Stimulated activated memory B cell treated with anti-CD40 and anti-IgM and Interleukin-4, amounts not matched to agents 10 μg/mL and 1 μg/mL and 100 μg/mL, for 72 hours (primary cell): ENCODE results near the gene FTCD.
"Not testable (repeated sequence)": the region's sequence is repeated elsewhere in the genome, so short reads cannot be mapped to it uniquely, and the experiment has no call there.

Experiments
- ATAC-seq: fragments of 150-1000 bp; cut with Tn5 transposase; 2 replicates; pipeline ENCODE4 v1.10.0; 2021
- H3K27ac Mint-ChIP-seq: one replicate; pipeline ENCODE4 v1.8.0; 2022; ENCODE audit warnings: mild to moderate bottlenecking, mixed read lengths
- H3K27me3 Mint-ChIP-seq: one replicate; pipeline ENCODE4 v1.8.0; 2022; ENCODE audit warnings: mixed read lengths
- H3K36me3 Mint-ChIP-seq: one replicate; pipeline ENCODE4 v1.8.0; 2022; ENCODE audit warnings: mixed read lengths
- H3K4me1 Mint-ChIP-seq: one replicate; pipeline ENCODE4 v1.8.0; 2022; ENCODE audit warnings: mixed read lengths
- H3K4me3 Mint-ChIP-seq: one replicate; pipeline ENCODE4 v1.8.0; 2022; ENCODE audit warnings: mild to moderate bottlenecking, moderate library complexity, mixed read lengths
- H3K9me3 Mint-ChIP-seq: one replicate; pipeline ENCODE4 v1.8.0; 2022; ENCODE audit warnings: mixed read lengths

FTCD gene

DNA sequence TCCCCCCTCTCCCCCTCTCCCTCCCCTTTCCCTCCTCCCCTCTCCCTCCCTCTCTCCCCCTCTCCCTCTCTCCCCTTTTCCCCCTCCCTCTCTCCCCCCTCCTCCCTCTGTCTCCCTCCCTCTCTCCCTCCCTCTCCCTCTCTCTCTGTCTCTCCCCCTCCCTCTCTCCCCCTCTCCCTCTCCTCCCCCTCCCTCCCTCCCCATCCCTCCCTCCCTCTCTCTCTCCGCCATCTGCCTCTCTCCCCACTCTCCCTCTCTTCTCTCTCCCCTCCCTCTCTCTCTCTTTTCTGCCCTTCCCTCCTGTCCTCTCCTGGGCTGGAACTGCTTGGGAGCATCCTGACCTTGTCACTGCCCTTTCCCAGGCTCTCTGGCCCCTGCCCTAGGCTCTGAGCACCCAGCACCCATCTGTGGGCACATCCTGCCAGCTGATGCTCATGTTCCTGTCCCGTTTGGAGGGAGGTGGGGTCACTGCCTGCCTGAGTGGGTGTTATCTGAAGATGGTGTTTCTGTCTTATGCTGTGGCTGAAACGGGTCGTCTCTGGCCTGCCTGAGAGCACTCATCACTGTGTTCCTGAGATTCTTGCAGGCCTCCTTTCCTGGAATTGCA, 10.8 kb downstream of the FTCD start:
- Mint-ChIP-seq H3K27me3 (no peaks in the 10 kb centered on the region), H3K36me3 (no peaks in the 10 kb centered on the region), H3K9me3 (no peaks in the 10 kb centered on the region), H3K4me3 (peak overlapping the region; percentile 30), H3K4me1 (peaks cover 15% of the 10 kb centered on the region), H3K27ac (peak overlapping the region; percentile 95)
- no peak for ATAC-seq

- Mint-ChIP-seq H3K4me3 (no peak overlapping the region), H3K4me1 (peaks cover 15% of the 10 kb centered on the region), H3K27me3 (peaks cover 3% of the 10 kb centered on the region), H3K9me3 (no peaks in the 10 kb centered on the region), H3K36me3 (no peaks in the 10 kb centered on the region), H3K27ac (peak overlapping the region; percentile 95)
- ATAC-seq: no peak
Observed at GRCh38 chr21:46142582-46143473, 12.6 kb downstream of the FTCD start.

DNA sequence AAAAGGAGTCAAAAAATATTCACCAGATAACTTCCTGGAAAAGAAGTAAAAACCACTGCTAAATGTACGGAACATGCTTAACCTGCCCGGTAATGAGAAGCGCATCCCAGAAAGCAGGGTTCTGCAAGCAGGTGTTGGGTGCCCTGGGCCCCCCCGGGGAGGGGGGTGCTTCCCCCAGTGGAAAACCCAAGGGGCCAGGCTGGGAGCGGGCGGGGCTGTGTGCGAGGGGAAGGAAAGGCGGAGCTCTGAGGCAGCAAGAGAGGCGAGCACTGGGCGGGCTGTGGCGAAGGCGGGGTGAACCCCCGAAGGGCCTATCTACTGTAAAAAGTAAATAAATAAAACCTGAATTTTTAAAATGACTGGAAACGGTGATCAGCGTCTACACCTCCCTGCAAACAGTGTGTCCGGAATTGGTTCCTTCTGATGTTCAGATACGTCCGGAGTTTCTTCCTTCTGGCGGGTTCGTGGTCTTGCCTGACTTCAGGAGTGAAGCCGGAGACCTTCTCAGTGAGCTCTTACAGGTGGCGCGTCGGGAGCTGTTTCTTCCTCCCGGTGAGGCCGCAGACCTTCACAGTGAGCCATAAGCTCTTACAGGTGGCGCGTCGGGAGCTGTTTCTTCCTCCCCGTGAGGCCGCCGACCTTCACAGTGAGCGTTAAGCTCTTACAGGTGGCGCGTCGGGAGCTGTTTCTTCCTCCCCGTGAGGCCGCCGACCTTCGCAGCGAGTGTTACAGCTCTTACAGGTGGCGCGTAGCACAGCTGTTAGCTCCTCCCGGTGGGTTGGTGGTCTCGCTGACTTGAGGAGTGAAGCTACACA, 13.4 kb downstream of the FTCD start:
- no peak for ATAC-seq
- H3K4me1 Mint-ChIP-seq: peaks cover 15% of the 10 kb centered on the region
- H3K27me3 Mint-ChIP-seq: peaks cover 12% of the 10 kb centered on the region
- no peak overlapping the region for H3K27ac Mint-ChIP-seq
- H3K9me3 Mint-ChIP-seq: no peaks in the 10 kb centered on the region
- no peaks in the 10 kb centered on the region for H3K36me3 Mint-ChIP-seq
- H3K4me3 Mint-ChIP-seq: no peak overlapping the region

GRCh38 chr21:46140352-46141003, 14.9 kb downstream of the FTCD start:
- Mint-ChIP-seq H3K4me1 (peaks cover 15% of the 10 kb centered on the region), H3K27me3 (peaks cover 26% of the 10 kb centered on the region)
- ATAC-seq, H3K36me3 Mint-ChIP-seq, H3K27ac Mint-ChIP-seq, H3K4me3 Mint-ChIP-seq, H3K9me3 Mint-ChIP-seq: not testable (repeated sequence)

DNA sequence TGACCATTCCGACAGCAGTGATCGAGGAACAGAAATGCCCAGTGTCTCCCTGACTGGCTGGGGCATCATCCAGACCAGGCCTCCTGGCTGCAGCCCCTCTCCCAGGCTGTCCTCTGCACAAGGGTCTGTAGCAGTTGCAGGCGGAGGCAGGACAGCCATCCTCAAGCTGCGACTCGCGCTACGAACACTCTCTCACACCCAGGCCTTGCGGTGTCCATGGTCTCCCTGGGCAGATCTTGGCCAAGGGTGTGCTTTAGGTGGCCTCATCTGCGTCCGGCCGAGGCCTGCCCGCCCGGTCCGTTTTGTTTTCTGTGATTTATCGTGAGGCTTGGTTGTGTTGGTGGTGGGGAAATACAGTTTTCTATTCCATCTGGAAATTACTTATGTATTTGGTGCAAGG, 15.7 kb downstream of the FTCD start:
- ATAC-seq: no peak
- Mint-ChIP-seq H3K4me1 (peaks cover 13% of the 10 kb centered on the region), H3K4me3 (no peak overlapping the region), H3K27ac (no peak overlapping the region), H3K36me3 (no peaks in the 10 kb centered on the region), H3K9me3 (no peaks in the 10 kb centered on the region), H3K27me3 (peaks cover 34% of the 10 kb centered on the region)

DNA sequence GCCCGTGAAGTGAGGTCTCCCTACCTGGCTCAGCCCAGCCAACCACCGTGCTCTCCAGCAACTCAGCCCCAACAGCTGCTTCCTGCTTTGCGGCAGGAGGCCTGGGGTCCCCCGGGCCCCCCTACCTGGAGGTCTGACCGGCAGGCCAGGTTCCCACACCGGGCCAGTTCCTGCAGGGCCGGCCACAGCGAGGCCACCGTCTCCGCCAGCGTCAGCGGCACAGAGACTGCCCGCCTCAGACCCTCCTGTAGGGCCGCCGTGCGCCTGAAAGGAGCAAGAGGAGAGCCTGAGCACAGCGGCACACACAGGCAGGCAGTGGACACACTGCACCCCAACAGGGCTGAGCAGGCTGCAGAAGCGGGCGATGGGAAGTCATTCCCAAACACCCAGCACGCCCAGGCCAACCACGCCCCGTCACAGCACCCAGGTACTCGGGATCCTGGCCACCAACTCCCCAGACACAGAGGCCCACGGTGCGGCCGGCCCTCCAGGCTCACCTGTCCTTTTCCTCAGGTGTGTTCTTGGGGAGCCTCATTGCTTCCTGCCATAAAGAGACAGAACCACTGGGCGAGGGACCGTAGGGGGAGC, 16.9 kb downstream of the FTCD start:
- no peaks in the 10 kb centered on the region for H3K36me3 Mint-ChIP-seq
- H3K4me1 Mint-ChIP-seq: peaks cover under 1% of the 10 kb centered on the region
- no peaks in the 10 kb centered on the region for H3K9me3 Mint-ChIP-seq
- no peak for ATAC-seq
- peaks cover 34% of the 10 kb centered on the region for H3K27me3 Mint-ChIP-seq
- H3K4me3 Mint-ChIP-seq: no peak overlapping the region
- no peak overlapping the region for H3K27ac Mint-ChIP-seq

- Mint-ChIP-seq H3K4me3 (no peak overlapping the region), H3K36me3 (no peaks in the 10 kb centered on the region), H3K27me3 (peaks cover 34% of the 10 kb centered on the region), H3K27ac (no peak overlapping the region), H3K4me1 (no peaks in the 10 kb centered on the region), H3K9me3 (no peaks in the 10 kb centered on the region)
- ATAC-seq: no peak
Observed at GRCh38 chr21:46137908-46138307, 17.5 kb downstream of the FTCD start.

- no peak for ATAC-seq
- Mint-ChIP-seq H3K36me3 (no peaks in the 10 kb centered on the region), H3K9me3 (no peaks in the 10 kb centered on the region), H3K27ac (no peak overlapping the region), H3K4me1 (no peaks in the 10 kb centered on the region), H3K27me3 (peaks cover 34% of the 10 kb centered on the region), H3K4me3 (no peak overlapping the region)
Observed at GRCh38 chr21:46136739-46137349, 18.5 kb downstream of the FTCD start.

DNA sequence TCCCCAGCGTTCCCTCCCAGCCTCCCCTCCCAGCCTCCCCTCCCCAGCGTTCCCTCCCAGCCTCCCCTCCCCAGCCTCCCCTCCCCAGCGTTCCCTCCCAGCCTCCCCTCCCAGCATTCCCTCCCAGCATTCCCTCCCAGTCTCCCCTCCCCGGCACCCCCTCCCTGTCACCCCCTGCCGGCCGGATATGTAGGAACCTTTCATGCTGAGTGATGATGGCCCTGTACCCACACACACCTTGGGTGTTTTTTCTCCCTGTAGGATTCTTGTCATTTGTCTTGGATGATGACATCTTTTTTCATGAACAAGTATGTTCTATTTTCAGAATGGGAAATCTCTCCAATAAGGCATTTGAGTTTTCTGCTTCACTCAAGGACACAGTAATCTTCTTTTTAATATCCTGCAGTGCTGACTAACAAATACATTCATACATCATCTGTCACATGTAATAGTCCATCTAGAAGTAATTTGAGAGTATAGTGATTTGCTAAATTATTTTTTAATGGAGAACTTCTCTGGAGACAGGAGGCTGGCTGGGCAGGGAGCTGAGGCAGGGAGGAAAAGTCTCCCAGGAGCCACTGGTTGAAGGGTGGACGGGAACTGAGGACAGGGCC, 19.5 kb downstream of the FTCD start:
- H3K4me1 Mint-ChIP-seq: no peaks in the 10 kb centered on the region
- H3K27me3 Mint-ChIP-seq: peaks cover 34% of the 10 kb centered on the region
- no peak for ATAC-seq
- no peaks in the 10 kb centered on the region for H3K36me3 Mint-ChIP-seq
- no peaks in the 10 kb centered on the region for H3K9me3 Mint-ChIP-seq
- no peak overlapping the region for H3K27ac Mint-ChIP-seq
- no peak overlapping the region for H3K4me3 Mint-ChIP-seq

- H3K4me3 Mint-ChIP-seq: no peak overlapping the region
- no peak overlapping the region for H3K27ac Mint-ChIP-seq
- no peaks in the 10 kb centered on the region for H3K4me1 Mint-ChIP-seq
- ATAC-seq: no peak
- no peaks in the 10 kb centered on the region for H3K9me3 Mint-ChIP-seq
- H3K27me3 Mint-ChIP-seq: peaks cover 23% of the 10 kb centered on the region
- H3K36me3 Mint-ChIP-seq: no peaks in the 10 kb centered on the region
Observed at GRCh38 chr21:46131838-46132651, 23.3 kb downstream of the FTCD start.

- no peak for ATAC-seq
Observed at GRCh38 chr21:46131588-46131837, 23.9 kb downstream of the FTCD start.

DNA sequence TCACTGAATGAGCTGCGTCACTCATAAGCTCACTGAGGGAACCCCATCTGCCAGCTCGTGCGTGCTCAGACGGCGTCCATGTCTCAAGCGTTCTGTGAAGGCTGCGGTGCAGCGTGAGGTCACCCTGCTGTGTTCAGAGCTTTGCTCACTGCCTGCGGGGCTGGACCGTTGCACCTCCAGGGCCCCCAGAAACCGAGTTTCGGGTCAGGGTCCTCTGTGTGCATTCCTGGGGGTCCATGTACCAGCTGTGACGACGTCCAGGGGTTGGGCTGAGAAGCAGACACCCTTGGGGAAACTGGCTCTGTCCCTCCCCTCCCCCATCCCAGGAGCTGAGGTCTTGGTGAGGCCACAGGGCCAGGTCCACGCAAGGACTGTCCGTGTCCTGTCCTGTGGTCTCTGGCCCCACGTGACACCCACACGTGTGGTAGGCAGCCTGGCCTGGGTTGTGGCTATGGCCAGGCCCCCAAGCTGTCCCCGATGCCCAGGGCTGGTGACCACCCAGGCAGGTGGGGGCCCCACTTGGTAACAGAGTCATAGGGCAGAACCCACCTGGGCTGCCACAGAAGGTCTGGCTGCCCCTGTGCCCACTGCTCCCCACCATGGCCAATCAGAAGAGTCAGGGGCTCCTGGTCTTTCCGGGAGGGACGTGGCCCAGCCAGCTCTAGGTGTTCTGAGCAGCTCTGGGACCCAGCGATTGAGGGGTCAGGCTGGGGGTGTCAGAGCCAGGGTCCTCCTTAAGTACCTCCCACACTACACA, 24.4 kb downstream of the FTCD start:
- no peaks in the 10 kb centered on the region for H3K9me3 Mint-ChIP-seq
- H3K27ac Mint-ChIP-seq: no peak overlapping the region
- H3K36me3 Mint-ChIP-seq: no peaks in the 10 kb centered on the region
- no peak overlapping the region for H3K4me3 Mint-ChIP-seq
- H3K4me1 Mint-ChIP-seq: no peaks in the 10 kb centered on the region
- no peak for ATAC-seq
- H3K27me3 Mint-ChIP-seq: peaks cover 13% of the 10 kb centered on the region

More at GRCh38 chr21:46131588-46131837, 23.9 kb downstream of the FTCD start:
- H3K36me3 Mint-ChIP-seq: no peaks in the 10 kb centered on the region
- H3K4me1 Mint-ChIP-seq: no peaks in the 10 kb centered on the region
- no peak overlapping the region for H3K27ac Mint-ChIP-seq
- H3K27me3 Mint-ChIP-seq: peaks cover 18% of the 10 kb centered on the region
- H3K4me3 Mint-ChIP-seq: no peak overlapping the region
- no peaks in the 10 kb centered on the region for H3K9me3 Mint-ChIP-seq
